Psoas muscle (tissue), 8 donors: ENCODE measurements around the gene AFAP1. TPM values are rescaled to one million over a fixed set of nuclear protein-coding genes. Genes with fewer than 3 reads are reported as not detected.

Experiments used
- ATAC-seq, 4 donors: fragments of 200-7000 bp; cut with Tn5 transposase; one replicate each; pipeline ENCODE4 v1.9.1; 2020; ENCODE audit warnings: moderate library complexity in 3 of 4, mild to moderate bottlenecking in 2 of 4
- DNase-seq, 2 donors: peaks; one replicate each; pipeline ENCODE4 v3.0.0-alpha.2; 2020
- H3K27ac ChIP-seq: fragments of 200-600 bp; one replicate; pipeline ENCODE4 v1.8.0; 2022
- H3K27me3 ChIP-seq, 3 donors: fragments of 200-600 bp in 1 of 3; one replicate each; pipeline versions ENCODE4 v1.6.1 to v1.8.0; 2013 to 2022; ENCODE audit warnings: low read length in 2 of 3, mild to moderate bottlenecking in 2 of 3, moderate library complexity in 1 of 3; ENCODE audit not compliant: insufficient read depth in 3 of 3
- H3K36me3 ChIP-seq, 2 donors: fragments of 200-600 bp in 1 of 2; one replicate each; pipeline versions ENCODE4 v1.6.1 to v1.8.0; 2013 to 2022; ENCODE audit warnings: low read depth in 1 of 2, mild to moderate bottlenecking in 1 of 2, moderate library complexity in 1 of 2; ENCODE audit not compliant: insufficient read depth in 1 of 2
- H3K4me1 ChIP-seq: fragments of 200-600 bp; one replicate; pipeline ENCODE4 v1.8.0; 2022
- H3K4me3 ChIP-seq: fragments of 200-600 bp; one replicate; pipeline ENCODE4 v1.8.0; 2022; ENCODE audit warnings: mild to moderate bottlenecking
- H3K9me3 ChIP-seq: fragments of 200-600 bp; one replicate; pipeline ENCODE4 v1.8.0; 2022
- WGBS, 3 donors: extraction: QIAGEN DNeasy Blood & Tissue Kit; methylation state at CpG; one replicate each; pipeline versions ENCODE4 v1.1.6 to v1.1.7; 2013; 5-methylcytosine and 5-hydroxymethylcytosine counted together
- intact Hi-C, 2 donors: fragments of 100-400 bp; cut with DNase I; formaldehyde crosslinking; loops; one replicate each; pipeline versions ENCODE4 v1.11.0 to v1.14.2; 2022
- polyA plus RNA-seq, 3 donors: library from polyadenylated mRNA; stranded (reverse); fragments of 200-250 nt; gene quantifications; one replicate each; pipeline ENCODE4 v1.2.3, GENCODE V29; 2013
- total RNA-seq, 4 donors: library from RNA; stranded (reverse); fragmentation: NEBNext Ultra II Directional in 2 of 4; extraction: Animal tissue kit (Norgen Biotek cat#: 25700) in 2 of 4; gene quantifications; one replicate each; pipeline versions ENCODE4 v1.2.1 to v1.2.4, GENCODE V29; 2021 to 2023
- TF ChIP-seq, protein P1 (sequence below): fragments of 200-600 bp; IDR thresholded peaks from one replicate; pipeline ENCODE4 v1.8.0; 2022; ENCODE audit warnings: antibody characterized with exemption
- donor health status: healthy with polysubstance abuse.
- donor health status: DM: no; HTN: no; CAD: no; lungs with moderate emphysema.
- donor health status: Bipolar disorder and iron deficiency.
- donor health status: healthy.
- donor health status: DM: yes; HTN: yes; CAD: no.
- donor health status: DM: no; HTN: no; CAD: no.
- donor health status: DM: no; HTN: no; CAD: no.
- donor health status: DM: yes; HTN: yes; CAD: no.

The AFAP1 gene
- total and polyA plus RNA-seq, 7 donors = 1.3 to 11.4 (median 2.6) TPM

DNA sequence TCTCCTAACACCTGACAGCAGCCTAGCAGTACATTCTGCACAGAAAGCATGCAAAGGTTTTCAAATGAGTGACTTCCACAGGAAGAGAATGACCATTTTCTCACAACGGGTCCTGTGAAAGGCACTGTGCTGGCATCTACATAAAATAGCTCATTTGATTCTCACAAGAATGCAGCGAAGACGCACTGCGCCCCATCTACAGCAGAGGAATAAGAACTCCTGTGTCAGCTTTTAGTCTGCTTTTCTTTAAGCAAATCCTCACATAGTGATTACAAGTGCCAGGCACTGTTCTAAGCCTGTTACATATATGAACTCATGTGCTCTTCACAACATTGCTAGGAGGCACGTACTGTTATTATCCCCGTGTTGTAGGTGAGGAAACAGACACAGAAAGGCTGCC is 62.5 kb downstream of the AFAP1 start:
- Histone ChIP-seq H3K4me3 (no peak overlapping the region), H3K27ac (no peak overlapping the region), H3K27me3 (peaks cover 0 to 2% (median 0%) of the 10 kb centered on the region in 3 donors), H3K4me1 (peaks cover 5% of the 10 kb centered on the region), H3K9me3 (no peaks in the 10 kb centered on the region), H3K36me3 (no peaks in the 10 kb centered on the region)
- no peak for ATAC-seq
- TF ChIP-seq, protein P1, sequence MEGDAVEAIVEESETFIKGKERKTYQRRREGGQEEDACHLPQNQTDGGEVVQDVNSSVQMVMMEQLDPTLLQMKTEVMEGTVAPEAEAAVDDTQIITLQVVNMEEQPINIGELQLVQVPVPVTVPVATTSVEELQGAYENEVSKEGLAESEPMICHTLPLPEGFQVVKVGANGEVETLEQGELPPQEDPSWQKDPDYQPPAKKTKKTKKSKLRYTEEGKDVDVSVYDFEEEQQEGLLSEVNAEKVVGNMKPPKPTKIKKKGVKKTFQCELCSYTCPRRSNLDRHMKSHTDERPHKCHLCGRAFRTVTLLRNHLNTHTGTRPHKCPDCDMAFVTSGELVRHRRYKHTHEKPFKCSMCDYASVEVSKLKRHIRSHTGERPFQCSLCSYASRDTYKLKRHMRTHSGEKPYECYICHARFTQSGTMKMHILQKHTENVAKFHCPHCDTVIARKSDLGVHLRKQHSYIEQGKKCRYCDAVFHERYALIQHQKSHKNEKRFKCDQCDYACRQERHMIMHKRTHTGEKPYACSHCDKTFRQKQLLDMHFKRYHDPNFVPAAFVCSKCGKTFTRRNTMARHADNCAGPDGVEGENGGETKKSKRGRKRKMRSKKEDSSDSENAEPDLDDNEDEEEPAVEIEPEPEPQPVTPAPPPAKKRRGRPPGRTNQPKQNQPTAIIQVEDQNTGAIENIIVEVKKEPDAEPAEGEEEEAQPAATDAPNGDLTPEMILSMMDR = no peak
- 87 to 90% (median 88%) methylated on average over 6 of the region's 6 CpGs for WGBS, 3 donors
- intact Hi-C loops = loop anchor here in 1 of 2 donors (5.0 kb wide), 1 partner anchor 60 kb away; the partner anchor contains the start of gene AFAP1
- no peak for DNase-seq

- no peak for ATAC-seq
- Histone ChIP-seq H3K4me3 (no peak overlapping the region), H3K4me1 (peaks cover 5% of the 10 kb centered on the region), H3K9me3 (no peaks in the 10 kb centered on the region), H3K27me3 (peaks cover 0 to 2% (median 0%) of the 10 kb centered on the region in 3 donors), H3K27ac (no peak overlapping the region), H3K36me3 (no peaks in the 10 kb centered on the region)
- WGBS, 3 donors = 60 to 67% (median 63%) methylated on average over 15 of the region's 15 CpGs
- no peak for DNase-seq
- TF ChIP-seq, protein P1 = no peak
- intact Hi-C loops = loop anchor here in 1 of 2 donors (5.0 kb wide), 1 partner anchor 61 kb away; the partner anchor contains the start of gene AFAP1
Measured at GRCh38 chr4:7876201-7876875, 63.3 kb downstream of the AFAP1 start.

GRCh38 chr4:7874838-7875237 is 64.8 kb downstream of the AFAP1 start:
- 95 to 100% (median 96%) methylated on average over 3 of the region's 3 CpGs for WGBS, 3 donors
- H3K4me1 ChIP-seq = peaks cover 11% of the 10 kb centered on the region
- intact Hi-C loops = loop anchor here in 1 of 2 donors (5.0 kb wide), 1 partner anchor 62 kb away; the partner anchor contains the start of gene AFAP1
- H3K36me3 ChIP-seq = no peaks in the 10 kb centered on the region
- no peak overlapping the region for H3K27ac ChIP-seq
- H3K9me3 ChIP-seq = no peaks in the 10 kb centered on the region
- TF ChIP-seq, protein P1 = no peak
- no peak overlapping the region for H3K4me3 ChIP-seq
- no peak for ATAC-seq
- H3K27me3 ChIP-seq = peaks cover 0 to 2% (median 0%) of the 10 kb centered on the region in 3 donors
- DNase-seq = no peak

GRCh38 chr4:7873881-7874280 is 65.8 kb downstream of the AFAP1 start:
- ATAC-seq = no peak
- H3K9me3 ChIP-seq = no peaks in the 10 kb centered on the region
- no peak overlapping the region for H3K27ac ChIP-seq
- no peak for DNase-seq
- H3K4me1 ChIP-seq = peaks cover 12% of the 10 kb centered on the region
- no peaks in the 10 kb centered on the region for H3K36me3 ChIP-seq
- WGBS, 3 donors = 99 to 100% (median 100%) methylated on average over 1 of the region's 1 CpG
- peaks cover 0 to 2% (median 0%) of the 10 kb centered on the region in 3 donors for H3K27me3 ChIP-seq
- intact Hi-C loops = no loop called here
- TF ChIP-seq, protein P1 = no peak
- H3K4me3 ChIP-seq = no peak overlapping the region
